ENCODE data around the gene GNG13.
"Not testable (repeated sequence)": the region's sequence is repeated elsewhere in the genome, so short reads cannot be mapped to it uniquely, and the experiment has no call there.

GNG13 gene

GRCh38 chr16:821751-822150 lies 21.2 kb upstream of the GNG13 start:
- no peak overlapping the region for H3K27ac ChIP-seq (ENCODE audit: low read depth, low read length)
- H3K14ac ChIP-seq (ENCODE audit: low read length) = no peak overlapping the region
- H3K27me3 ChIP-seq (ENCODE audit: insufficient read depth, low read length) = no peaks in the 10 kb centered on the region
- no peaks in the 10 kb centered on the region for H3K36me3 ChIP-seq (ENCODE audit: control insufficient read depth in 1 of 2, insufficient read depth in 2 of 2, low read length in 2 of 2)
- no peak overlapping the region for H4K8ac ChIP-seq (ENCODE audit: low read depth, low read length)
- no peak overlapping the region for H3K18ac ChIP-seq (ENCODE audit: low read length)
- no peaks in the 10 kb centered on the region for H3K79me2 ChIP-seq (ENCODE audit: control insufficient read depth, insufficient read depth, low read length, poor library complexity)
- H2BK12ac ChIP-seq (ENCODE audit: low read length) = no peak overlapping the region
- H4K91ac ChIP-seq (ENCODE audit: low read depth, low read length) = no peak overlapping the region
- peaks cover 34% of the 10 kb centered on the region for H3K9me3 ChIP-seq (ENCODE audit: insufficient read depth, low read depth, low read length)
- no peak overlapping the region for H3K4ac ChIP-seq (ENCODE audit: low read depth, low read length)
- H2BK5ac ChIP-seq (ENCODE audit: low read depth, low read length, poor library complexity) = no peak overlapping the region
- H4K12ac ChIP-seq (ENCODE audit: low read depth, low read length) = no peak overlapping the region
- no peaks in the 10 kb centered on the region for H3K4me1 ChIP-seq (ENCODE audit: control insufficient read depth in 1 of 2, insufficient read depth in 2 of 2, low read length in 2 of 2)
- no peak overlapping the region for H3K4me3 ChIP-seq (ENCODE audit: low read depth, low read length)
- H2AK5ac ChIP-seq (ENCODE audit: low read length) = no peak overlapping the region
- no peak overlapping the region for H3K4me2 ChIP-seq (ENCODE audit: low read length)
- H3K9ac ChIP-seq (ENCODE audit: low read length) = no peak overlapping the region
- no peak overlapping the region for H2BK120ac ChIP-seq (ENCODE audit: insufficient read depth, low read length, poor library complexity)
- H2AFZ ChIP-seq (ENCODE audit: insufficient read depth, low read length, poor library complexity) = no peak overlapping the region
- WGBS (ENCODE audit: extremely low coverage, insufficient coverage, insufficient read length) = no CpG with 5 or more reads among the region's 13 CpGs
- DNase-seq = no peak
- H3K23ac ChIP-seq (ENCODE audit: low read length) = no peak overlapping the region
- H3K79me1 ChIP-seq (ENCODE audit: low read length) = no peaks in the 10 kb centered on the region

- Histone ChIP-seq H3K9me3 (ENCODE audit: insufficient read depth, low read depth, low read length) (peaks cover 34% of the 10 kb centered on the region), H3K14ac (ENCODE audit: low read length) (no peak overlapping the region), H2BK12ac (ENCODE audit: low read length) (no peak overlapping the region), H3K79me1 (ENCODE audit: low read length) (no peaks in the 10 kb centered on the region), H3K23ac (ENCODE audit: low read length) (no peak overlapping the region), H3K18ac (ENCODE audit: low read length) (no peak overlapping the region), H3K79me2 (ENCODE audit: control insufficient read depth, insufficient read depth, low read length, poor library complexity) (no peaks in the 10 kb centered on the region), H2AFZ (ENCODE audit: insufficient read depth, low read length, poor library complexity) (no peak overlapping the region), H2AK5ac (ENCODE audit: low read length) (no peak overlapping the region), H3K4ac (ENCODE audit: low read depth, low read length) (no peak overlapping the region), H3K4me3 (ENCODE audit: low read depth, low read length) (no peak overlapping the region), H2BK120ac (ENCODE audit: insufficient read depth, low read length, poor library complexity) (no peak overlapping the region), H3K36me3 (ENCODE audit: control insufficient read depth in 1 of 2, insufficient read depth in 2 of 2, low read length in 2 of 2) (no peaks in the 10 kb centered on the region), H3K27me3 (ENCODE audit: insufficient read depth, low read length) (no peaks in the 10 kb centered on the region), H4K12ac (ENCODE audit: low read depth, low read length) (no peak overlapping the region), H3K4me2 (ENCODE audit: low read length) (no peak overlapping the region), H4K91ac (ENCODE audit: low read depth, low read length) (no peak overlapping the region), H3K27ac (ENCODE audit: low read depth, low read length) (no peak overlapping the region), H3K4me1 (ENCODE audit: control insufficient read depth in 1 of 2, insufficient read depth in 2 of 2, low read length in 2 of 2) (no peaks in the 10 kb centered on the region), H2BK5ac (ENCODE audit: low read depth, low read length, poor library complexity) (no peak overlapping the region), H4K8ac (ENCODE audit: low read depth, low read length) (no peak overlapping the region), H3K9ac (ENCODE audit: low read length) (no peak overlapping the region)
- no peak for DNase-seq
- no CpG with 5 or more reads among the region's 12 CpGs for WGBS (ENCODE audit: extremely low coverage, insufficient coverage, insufficient read length)
Observed at GRCh38 chr16:820748-821147, 20.2 kb upstream of the GNG13 start.

GRCh38 chr16:820044-820408 lies 19.5 kb upstream of the GNG13 start:
- not testable (repeated sequence) for H2AFZ ChIP-seq (ENCODE audit: insufficient read depth, low read length, poor library complexity); H3K79me1 ChIP-seq (ENCODE audit: low read length); H3K4me2 ChIP-seq (ENCODE audit: low read length); H3K9ac ChIP-seq (ENCODE audit: low read length); H3K4me3 ChIP-seq (ENCODE audit: low read depth, low read length); H3K79me2 ChIP-seq (ENCODE audit: control insufficient read depth, insufficient read depth, low read length, poor library complexity); H4K8ac ChIP-seq (ENCODE audit: low read depth, low read length); H3K27ac ChIP-seq (ENCODE audit: low read depth, low read length); H2AK5ac ChIP-seq (ENCODE audit: low read length); H2BK120ac ChIP-seq (ENCODE audit: insufficient read depth, low read length, poor library complexity); H3K36me3 ChIP-seq (ENCODE audit: control insufficient read depth in 1 of 2, insufficient read depth in 2 of 2, low read length in 2 of 2); H3K27me3 ChIP-seq (ENCODE audit: insufficient read depth, low read length); H3K4me1 ChIP-seq (ENCODE audit: control insufficient read depth in 1 of 2, insufficient read depth in 2 of 2, low read length in 2 of 2); H3K4ac ChIP-seq (ENCODE audit: low read depth, low read length); H3K14ac ChIP-seq (ENCODE audit: low read length); H4K91ac ChIP-seq (ENCODE audit: low read depth, low read length); H3K23ac ChIP-seq (ENCODE audit: low read length); H3K18ac ChIP-seq (ENCODE audit: low read length); H2BK12ac ChIP-seq (ENCODE audit: low read length); H2BK5ac ChIP-seq (ENCODE audit: low read depth, low read length, poor library complexity); H4K12ac ChIP-seq (ENCODE audit: low read depth, low read length); DNase-seq
- WGBS (ENCODE audit: extremely low coverage, insufficient coverage, insufficient read length) = no CpG with 5 or more reads among the region's 10 CpGs
- H3K9me3 ChIP-seq (ENCODE audit: insufficient read depth, low read depth, low read length) = peaks cover 31% of the 10 kb centered on the region

GRCh38 chr16:819336-820043 lies 19.0 kb upstream of the GNG13 start:
- no CpG with 5 or more reads among the region's 23 CpGs for WGBS (ENCODE audit: extremely low coverage, insufficient coverage, insufficient read length)
- Histone ChIP-seq H4K91ac (ENCODE audit: low read depth, low read length) (no peak overlapping the region), H3K9me3 (ENCODE audit: insufficient read depth, low read depth, low read length) (peaks cover 28% of the 10 kb centered on the region), H3K79me1 (ENCODE audit: low read length) (no peaks in the 10 kb centered on the region), H2AK5ac (ENCODE audit: low read length) (no peak overlapping the region), H2BK12ac (ENCODE audit: low read length) (no peak overlapping the region), H2BK5ac (ENCODE audit: low read depth, low read length, poor library complexity) (no peak overlapping the region), H2AFZ (ENCODE audit: insufficient read depth, low read length, poor library complexity) (no peak overlapping the region), H4K8ac (ENCODE audit: low read depth, low read length) (no peak overlapping the region), H3K23ac (ENCODE audit: low read length) (no peak overlapping the region), H3K4me2 (ENCODE audit: low read length) (no peak overlapping the region), H3K36me3 (ENCODE audit: control insufficient read depth in 1 of 2, insufficient read depth in 2 of 2, low read length in 2 of 2) (no peaks in the 10 kb centered on the region), H3K18ac (ENCODE audit: low read length) (no peak overlapping the region), H3K4me3 (ENCODE audit: low read depth, low read length) (no peak overlapping the region), H3K27ac (ENCODE audit: low read depth, low read length) (no peak overlapping the region), H3K14ac (ENCODE audit: low read length) (no peak overlapping the region), H3K4me1 (ENCODE audit: control insufficient read depth in 1 of 2, insufficient read depth in 2 of 2, low read length in 2 of 2) (no peaks in the 10 kb centered on the region), H4K12ac (ENCODE audit: low read depth, low read length) (no peak overlapping the region), H2BK120ac (ENCODE audit: insufficient read depth, low read length, poor library complexity) (no peak overlapping the region), H3K9ac (ENCODE audit: low read length) (no peak overlapping the region), H3K27me3 (ENCODE audit: insufficient read depth, low read length) (no peaks in the 10 kb centered on the region), H3K79me2 (ENCODE audit: control insufficient read depth, insufficient read depth, low read length, poor library complexity) (no peaks in the 10 kb centered on the region), H3K4ac (ENCODE audit: low read depth, low read length) (no peak overlapping the region)
- no peak for DNase-seq

Measured in trophoblast cell (in vitro differentiated cells and primary cell).